Stimulated activated effector memory CD8-positive, alpha-beta T cell treated with anti-CD3 and anti-CD28 coated beads, Interleukin-12 subunit alpha, Interleukin-12 subunit beta, amount 100 ng/mL, for 72 hours (primary cell): ENCODE results near the gene PACS1.
"Not testable (repeated sequence)": the region's sequence is repeated elsewhere in the genome, so short reads cannot be mapped to it uniquely, and the experiment has no call there.

ENCODE experiments used
- ATAC-seq: fragments of 150-1000 bp; cut with Tn5 transposase; 2 replicates; pipeline ENCODE4 v1.10.0; 2021
- DNase-seq, 2 donors: peaks; one replicate each; pipeline ENCODE4 v3.0.0; 2021 to 2022; ENCODE audit warnings: low spot score in 2 of 2
- H3K27ac Mint-ChIP-seq: one replicate; pipeline ENCODE4 v1.8.0; 2022; ENCODE audit warnings: mild to moderate bottlenecking, mixed read lengths
- H3K36me3 Mint-ChIP-seq: one replicate; pipeline ENCODE4 v1.8.0; 2022; ENCODE audit warnings: mild to moderate bottlenecking, mixed read lengths
- H3K4me1 Mint-ChIP-seq: one replicate; pipeline ENCODE4 v1.8.0; 2022; ENCODE audit warnings: mixed read lengths
- H3K4me3 Mint-ChIP-seq: one replicate; pipeline ENCODE4 v1.8.0; 2022; ENCODE audit warnings: mild to moderate bottlenecking, mixed read lengths
- H3K9me3 Mint-ChIP-seq: one replicate; pipeline ENCODE4 v1.8.0; 2022; ENCODE audit warnings: mixed read lengths

PACS1 gene

GRCh38 chr11:66069715-66070603 is at the start of gene PACS1:
Gene PACS1, plus strand, starts transcription at chr11:66070272. Its CDS starts 215 bp downstream, at chr11:66070487.
- ATAC-seq = peak; percentile 77
- DNase-seq = peak; percentile 68 to 92
- H3K9me3 Mint-ChIP-seq = no peaks in the 10 kb centered on the region
- H3K4me3 Mint-ChIP-seq = peak within 1 kb of the TSS; percentile 90
- peaks cover 62% of the 10 kb centered on the region for H3K4me1 Mint-ChIP-seq
- H3K36me3 Mint-ChIP-seq = peaks cover 81% of the 10 kb centered on the region
- H3K27ac Mint-ChIP-seq = peak within 1 kb of the TSS; percentile 96

GRCh38 chr11:66020618-66021357 is 49.3 kb upstream of the PACS1 start:
- ATAC-seq (peak; percentile 77), DNase-seq (peak; percentile 27 to 69)
- H3K36me3 Mint-ChIP-seq = no peaks in the 10 kb centered on the region
- H3K9me3 Mint-ChIP-seq = no peaks in the 10 kb centered on the region
- H3K4me1 Mint-ChIP-seq = peaks cover 29% of the 10 kb centered on the region
- H3K27ac Mint-ChIP-seq = peak overlapping the region; percentile 90
- peak overlapping the region; percentile 56 for H3K4me3 Mint-ChIP-seq

- Mint-ChIP-seq H3K4me1 (peaks cover 24% of the 10 kb centered on the region), H3K36me3 (no peaks in the 10 kb centered on the region), H3K4me3 (peak overlapping the region; percentile 56), H3K9me3 (no peaks in the 10 kb centered on the region), H3K27ac (peak overlapping the region; percentile 70)
- DNase-seq = peak; percentile 94 to 95
- peak; percentile 81 for ATAC-seq
Measured at GRCh38 chr11:66022401-66023185, 47.5 kb upstream of the PACS1 start.

GRCh38 chr11:66023186-66023440 is 47.0 kb upstream of the PACS1 start:
- not testable (repeated sequence) for DNase-seq, H3K36me3 Mint-ChIP-seq, ATAC-seq, H3K9me3 Mint-ChIP-seq
- Mint-ChIP-seq H3K4me1 (peaks cover 22% of the 10 kb centered on the region), H3K4me3 (peak overlapping the region; percentile 56), H3K27ac (peak overlapping the region; percentile 70)

- DNase-seq = no peak
- Mint-ChIP-seq H3K4me3 (no peak within 1 kb of the TSS), H3K27ac (no peak within 1 kb of the TSS), H3K9me3 (no peaks in the 10 kb centered on the region), H3K4me1 (peaks cover 11% of the 10 kb centered on the region), H3K36me3 (no peaks in the 10 kb centered on the region)
- no peak for ATAC-seq
Measured at GRCh38 chr11:66026017-66026529, 44.0 kb upstream of the PACS1 start, which contains the start of gene CATSPER1. Gene CATSPER1, minus strand, starts transcription at chr11:66026479. Its CDS starts 100 bp downstream, at chr11:66026379.

- no peaks in the 10 kb centered on the region for H3K36me3 Mint-ChIP-seq
- no peaks in the 10 kb centered on the region for H3K9me3 Mint-ChIP-seq
- H3K4me1 Mint-ChIP-seq = no peaks in the 10 kb centered on the region
- DNase-seq = no peak
- H3K4me3 Mint-ChIP-seq = no peak overlapping the region
- no peak overlapping the region for H3K27ac Mint-ChIP-seq
- no peak for ATAC-seq
Measured at GRCh38 chr11:66032957-66033735, 36.9 kb upstream of the PACS1 start.

- DNase-seq (no peak), ATAC-seq (no peak)
- H3K9me3 Mint-ChIP-seq = no peaks in the 10 kb centered on the region
- no peaks in the 10 kb centered on the region for H3K4me1 Mint-ChIP-seq
- no peaks in the 10 kb centered on the region for H3K36me3 Mint-ChIP-seq
- no peak overlapping the region for H3K27ac Mint-ChIP-seq
- H3K4me3 Mint-ChIP-seq = no peak overlapping the region
Measured at GRCh38 chr11:66035653-66036333, 34.3 kb upstream of the PACS1 start.

- no peak overlapping the region for H3K27ac Mint-ChIP-seq
- ATAC-seq (no peak), DNase-seq (no peak)
- no peak overlapping the region for H3K4me3 Mint-ChIP-seq
- H3K9me3 Mint-ChIP-seq = no peaks in the 10 kb centered on the region
- no peaks in the 10 kb centered on the region for H3K36me3 Mint-ChIP-seq
- no peaks in the 10 kb centered on the region for H3K4me1 Mint-ChIP-seq
Measured at GRCh38 chr11:66036334-66036710, 33.8 kb upstream of the PACS1 start.

- DNase-seq = no peak
- H3K9me3 Mint-ChIP-seq = no peaks in the 10 kb centered on the region
- H3K4me1 Mint-ChIP-seq = no peaks in the 10 kb centered on the region
- no peak overlapping the region for H3K4me3 Mint-ChIP-seq
- ATAC-seq = no peak
- H3K27ac Mint-ChIP-seq = no peak overlapping the region
- H3K36me3 Mint-ChIP-seq = no peaks in the 10 kb centered on the region
Measured at GRCh38 chr11:66037327-66037726, 32.7 kb upstream of the PACS1 start.

GRCh38 chr11:66039765-66040164 is 30.3 kb upstream of the PACS1 start:
- Mint-ChIP-seq H3K4me1 (peaks cover 5% of the 10 kb centered on the region), H3K36me3 (peaks cover under 1% of the 10 kb centered on the region), H3K27ac (peak overlapping the region; percentile 32), H3K9me3 (no peaks in the 10 kb centered on the region), H3K4me3 (no peak overlapping the region)
- DNase-seq (no peak), ATAC-seq (no peak)

GRCh38 chr11:66042227-66042995 is 27.7 kb upstream of the PACS1 start:
- DNase-seq (no peak), ATAC-seq (no peak)
- H3K9me3 Mint-ChIP-seq = no peaks in the 10 kb centered on the region
- H3K4me3 Mint-ChIP-seq = no peak overlapping the region
- peaks cover 17% of the 10 kb centered on the region for H3K4me1 Mint-ChIP-seq
- no peak overlapping the region for H3K27ac Mint-ChIP-seq
- H3K36me3 Mint-ChIP-seq = peaks cover 7% of the 10 kb centered on the region

GRCh38 chr11:66042996-66043906 is 26.8 kb upstream of the PACS1 start:
- Mint-ChIP-seq H3K36me3 (peaks cover 7% of the 10 kb centered on the region), H3K27ac (no peak overlapping the region), H3K4me1 (peaks cover 17% of the 10 kb centered on the region), H3K9me3 (no peaks in the 10 kb centered on the region), H3K4me3 (no peak overlapping the region)
- ATAC-seq (no peak), DNase-seq (no peak)

- peaks cover 7% of the 10 kb centered on the region for H3K36me3 Mint-ChIP-seq
- H3K27ac Mint-ChIP-seq = peak overlapping the region; percentile 88
- DNase-seq = peak in 1 of 2 donors; percentile 18
Measured at GRCh38 chr11:66044757-66045156, 25.3 kb upstream of the PACS1 start.

More at GRCh38 chr11:66044757-66045156, 25.3 kb upstream of the PACS1 start:
- Mint-ChIP-seq H3K4me1 (peaks cover 22% of the 10 kb centered on the region), H3K9me3 (no peaks in the 10 kb centered on the region), H3K4me3 (peak overlapping the region; percentile 71)
- ATAC-seq = peak; percentile 89
